K562 (cell line): Measurements from ENCODE around the gene IPO8. TPM values are rescaled to one million over a fixed set of nuclear protein-coding genes. Genes with fewer than 3 reads are reported as not detected.

Experiments
- ATAC-seq: fragments of 200-7000 bp; cut with Tn5 transposase; 3 replicates; pipeline ENCODE4 v1.9.1; 2020; ENCODE audit warnings: moderate library complexity
- BruUV-seq: library from RNA; stranded (reverse); fragments of 400-500 nt; replicated peaks from 2 replicates; lab custom pipeline; 2021; lab: Mats Ljungman, UMichigan
- CTCF ChIA-PET: fragments of 300-600 bp; formaldehyde crosslinking; extraction: SDS; loops from one replicate; lab custom pipeline; 2021; ENCODE audit warnings: low intra/inter-chr PET ratio; lab: Yijun Ruan, JAX
- POLR2A ChIA-PET: fragments of 300-600, 350-650 bp; sonication (Branson Sonifier 250); formaldehyde crosslinking; extraction: SDS; loops from one replicate; lab custom pipeline; 2021; ENCODE audit warnings: antibody characterized with exemption, inconsistent platforms; lab: Yijun Ruan, JAX
- DNase-seq, 4 experiments: peaks; one replicate each; pipeline versions ENCODE4 v3.0.0 to v3.0.0-alpha.2; 2011 to 2018; ENCODE audit warnings: low spot score in 3 of 4, mixed read lengths in 3 of 4; ENCODE audit errors: extremely low read depth in 1 of 4
- FAIRE-seq: peaks from 2 replicates; lab custom pipeline; 2011; peaks lifted over from hg19 to GRCh38; lab: Jason Lieb, UNC
- H2AFZ ChIP-seq: 2 replicates; pipeline ENCODE4 v1.6.0; 2011; ENCODE audit warnings: low read depth, low read length, control low read depth, inconsistent platforms
- H3K27ac ChIP-seq: fragments of 200-600 bp; 3 replicates; pipeline ENCODE4 v1.8.0; 2011; ENCODE audit warnings: low read depth, mild to moderate bottlenecking, control low read depth, inconsistent platforms, low read length, moderate library complexity, mixed read lengths; ENCODE audit errors: extremely low read depth
- H3K27me3 ChIP-seq, 2 experiments: fragments of 300-600 bp in 1 of 2; 2 replicates in 1 of 2; 3 replicates in 1 of 2; pipeline versions ENCODE4 v1.6.0 to v1.8.0; 2011; ENCODE audit warnings: inconsistent platforms in 2 of 2, low read length in 2 of 2, mild to moderate bottlenecking in 1 of 2, mixed read lengths in 1 of 2, moderate library complexity in 1 of 2; ENCODE audit not compliant: control insufficient read depth in 2 of 2, insufficient read depth in 2 of 2
- H3K36me3 ChIP-seq: fragments of 300-600 bp; 3 replicates; pipeline ENCODE4 v1.8.0; 2011; ENCODE audit warnings: mild to moderate bottlenecking, low read length, inconsistent platforms; ENCODE audit not compliant: control insufficient read depth, insufficient read depth
- H3K4me1 ChIP-seq, 2 experiments: fragments of 200-600 bp in 1 of 2; replicated peaks in 1 of 2; 2 replicates in 1 of 2; 3 replicates in 1 of 2; pipeline versions ENCODE4 v1.5.1 to v1.8.0; 2011; ENCODE audit warnings: inconsistent platforms in 2 of 2, low read length in 2 of 2, mild to moderate bottlenecking in 1 of 2, mixed read lengths in 1 of 2, moderate library complexity in 1 of 2; ENCODE audit not compliant: control insufficient read depth in 2 of 2, insufficient read depth in 2 of 2
- H3K4me2 ChIP-seq: 2 replicates; pipeline ENCODE4 v1.6.1; 2011; ENCODE audit warnings: low read length, control low read depth, inconsistent platforms, mixed read lengths; ENCODE audit not compliant: insufficient read depth
- H3K4me3 ChIP-seq: fragments of 200-600 bp; sonication (generic), shearing (Covaris generic); 2 replicates; pipeline ENCODE4 v1.5.1; 2016; ENCODE audit warnings: control low read depth, inconsistent platforms
- H3K79me2 ChIP-seq: fragments of 200-600 bp; 3 replicates; pipeline ENCODE4 v1.8.0; 2011; ENCODE audit warnings: low read length, inconsistent platforms; ENCODE audit not compliant: control insufficient read depth, insufficient read depth
- H3K9ac ChIP-seq, 2 experiments: 2 replicates each; pipeline versions ENCODE4 v1.6.0 to v1.6.1; 2011; ENCODE audit warnings: low read depth in 2 of 2, low read length in 2 of 2, control low read depth in 1 of 2, inconsistent platforms in 1 of 2, mild to moderate bottlenecking in 1 of 2, mixed read lengths in 1 of 2; ENCODE audit not compliant: insufficient read depth in 1 of 2
- H3K9me1 ChIP-seq: one replicate; pipeline ENCODE4 v1.6.0; 2011; ENCODE audit warnings: inconsistent platforms, mild to moderate bottlenecking, low read length, moderate library complexity; ENCODE audit not compliant: control insufficient read depth, insufficient read depth
- H3K9me3 ChIP-seq: replicated peaks from 2 replicates; pipeline ENCODE4 v1.5.1; 2011; ENCODE audit warnings: low read depth, low read length, inconsistent platforms; ENCODE audit not compliant: control insufficient read depth, insufficient read depth
- H4K20me1 ChIP-seq: replicated peaks from 2 replicates; pipeline ENCODE4 v1.6.1; 2011; ENCODE audit warnings: low read length, inconsistent platforms, mixed read lengths; ENCODE audit not compliant: control insufficient read depth, insufficient read depth
- ARNT ChIP-seq, 2 experiments: fragments of 450-650 bp; IDR thresholded peaks; 2 replicates each; pipeline ENCODE4 v1.6.1; 2016; ENCODE audit warnings: mild to moderate bottlenecking in 1 of 2
- ERF ChIP-seq: fragments of 450-650 bp; formaldehyde crosslinking; IDR thresholded peaks from 2 replicates; pipeline ENCODE4 v1.4.0; 2020; ENCODE audit warnings: mild to moderate bottlenecking, mixed read lengths
- ETV6 ChIP-seq, 3 experiments: fragments of 150-350 bp in 1 of 3; sonication (generic) in 1 of 3; formaldehyde crosslinking in 1 of 3; IDR thresholded peaks; 2 replicates each; pipeline versions ENCODE4 v1.6.1 to v1.8.0; 2014 to 2022; ENCODE audit warnings: borderline replicate concordance in 2 of 3, low read depth in 2 of 3, antibody characterized with exemption in 1 of 3, low read length in 1 of 3, mild to moderate bottlenecking in 1 of 3, missing genetic modification reagents in 1 of 3
- FOSL1 ChIP-seq: fragments of 200-800 bp; sonication (Bioruptor generic); conservative IDR thresholded peaks from 2 replicates; pipeline ENCODE4 v1.6.1; 2016; ENCODE audit warnings: missing genetic modification characterization, missing compliant biosample characterization
- HOXB6 ChIP-seq: fragments of 250-450 bp; sonication (Bioruptor Pico); IDR thresholded peaks from 2 replicates; pipeline ENCODE4 v1.5.1; 2022; ENCODE audit warnings: mild to moderate bottlenecking, borderline replicate concordance
- JUN ChIP-seq, 2 experiments: sonication (generic) in 1 of 2; formaldehyde crosslinking in 1 of 2; IDR thresholded peaks; 2 replicates each; pipeline versions ENCODE4 v1.6.1 to v1.8.0; 2012 to 2022; ENCODE audit warnings: borderline replicate concordance in 2 of 2, mild to moderate bottlenecking in 2 of 2, improper control_type of control experiment in 1 of 2, low read depth in 1 of 2, low read length in 1 of 2, missing genetic modification reagents in 1 of 2
- JUND ChIP-seq, 2 experiments: IDR thresholded peaks; 2 replicates in 1 of 2; 3 replicates in 1 of 2; pipeline ENCODE4 v1.6.1; 2011; ENCODE audit warnings: borderline replicate concordance in 2 of 2, low read depth in 2 of 2, low read length in 2 of 2, improper control_type of control experiment in 1 of 2, missing biosample characterization in 1 of 2, missing genetic modification characterization in 1 of 2, missing genetic modification reagents in 1 of 2
- MLX ChIP-seq, 2 experiments: fragments of 450-650 bp in 1 of 2; sonication (generic) in 1 of 2; formaldehyde crosslinking; conservative IDR thresholded peaks; 2 replicates each; pipeline versions ENCODE4 v1.4.0 to v1.8.1; 2020 to 2022; ENCODE audit warnings: mild to moderate bottlenecking in 1 of 2, missing genetic modification reagents in 1 of 2
- MXD1 ChIP-seq: fragments of 250-450 bp; sonication (Bioruptor Pico); IDR thresholded peaks from 2 replicates; pipeline ENCODE4 v1.8.0; 2021; ENCODE audit warnings: borderline replicate concordance, mild to moderate bottlenecking, moderate library complexity; ENCODE audit not compliant: poor library complexity, severe bottlenecking
- SMAD4 ChIP-seq: fragments of 250-450 bp; sonication (Bioruptor Pico); conservative IDR thresholded peaks from 2 replicates; pipeline ENCODE4 v1.8.0; 2021; ENCODE audit warnings: inconsistent platforms, mild to moderate bottlenecking, moderate library complexity
- TBP ChIP-seq: optimal IDR thresholded peaks from 2 replicates; pipeline ENCODE3; 2011; ENCODE audit warnings: low read depth, low read length, improper control_type of control experiment
- ZBTB1 ChIP-seq: sonication (generic); formaldehyde crosslinking; IDR thresholded peaks from 2 replicates; pipeline ENCODE4 v1.8.1; 2023; ENCODE audit warnings: missing genetic modification reagents, low read depth, mild to moderate bottlenecking, borderline replicate concordance
- ZNF124 ChIP-seq: sonication (generic); formaldehyde crosslinking; IDR thresholded peaks from 2 replicates; pipeline ENCODE4 v1.8.1; 2022; ENCODE audit warnings: missing genetic modification reagents
- ZNF354B ChIP-seq: fragments of 250-450 bp; sonication (Bioruptor Pico); IDR thresholded peaks from 2 replicates; pipeline ENCODE4 v1.4.0; 2020
- WGBS: fragments of 100-300 bp; shearing (Covaris generic); methylation state at CpG from one replicate; pipeline ENCODE4 v1.1.6; 2016; ENCODE audit warnings: low coverage, mixed read lengths; ENCODE audit not compliant: insufficient coverage; ENCODE audit errors: missing lambda C conversion rate; 5-methylcytosine and 5-hydroxymethylcytosine counted together
- in situ Hi-C: fragments of 300-500 bp; cut with MboI; formaldehyde crosslinking; loops from 4 replicates; pipeline ENCODE4 v1.15.0; 2018; ENCODE audit warnings: inconsistent platforms, mixed read lengths
- intact Hi-C: fragments of 100-400 bp; cut with micrococcal nuclease; formaldehyde crosslinking; loops from 2 replicates; pipeline ENCODE4 v1.14.2; 2022
- polyA plus RNA-seq, 8 experiments: library from polyadenylated mRNA; depleted of rRNA in 4 of 8; stranded (reverse) in 5 of 8; unstranded in 3 of 8; fragments of >200 nt; fragmentation: Nextera tagmentation in 2 of 8; fragmentation: Illumina TruSeq in 1 of 8; extraction: Ambion mirVana in 2 of 8; extraction: Trizol in 1 of 8; gene quantifications; 2 replicates each; pipeline versions ENCODE4 v1.2.1 to v1.2.3, GENCODE V29; 2011 to 2014; ENCODE audit warnings: inconsistent platforms in 1 of 8, missing spikeins in 1 of 8
- total RNA-seq, 7 experiments: library from RNA; depleted of rRNA in 6 of 7; stranded (reverse); fragments of >200 nt in 6 of 7; fragmentation: Illumina TruSeq in 2 of 7; extraction: Trizol in 2 of 7; gene quantifications; 2 replicates each; pipeline versions ENCODE4 v1.2.1 to v1.2.3, GENCODE V29; 2011 to 2021; ENCODE audit warnings: low replicate concordance in 1 of 7

IPO8 gene
- total and polyA plus RNA-seq, 9 of the 15 experiments (the other 6 are each of a cell fraction or from before 2014, with no cell fraction given), result 6.5 to 39.6 (median 24.7) TPM

DNA sequence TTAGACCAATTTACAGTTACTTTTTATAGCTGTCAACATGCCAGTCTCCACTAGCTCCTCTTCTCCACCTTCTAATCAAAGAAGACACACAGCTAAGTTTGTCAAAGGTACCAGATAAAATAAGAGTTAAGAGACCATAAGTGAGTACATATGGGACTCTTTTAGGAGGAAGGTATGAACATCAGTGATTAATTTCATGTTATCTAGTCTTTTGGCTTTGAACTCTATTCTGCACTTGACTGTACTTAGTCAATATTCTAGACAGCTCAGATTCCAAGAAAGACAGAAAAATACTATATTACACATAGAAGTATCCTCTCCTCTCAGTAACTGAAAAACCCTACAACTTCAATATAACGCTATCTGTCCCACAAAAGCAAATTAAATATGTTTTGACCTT, 31.0 kb upstream of the IPO8 start (continued):
- TF ChIP-seq ZNF354B (CRISPR knock-in tag) (no peak), ZNF124 (CRISPR knock-in tag) (no peak), ZBTB1 (CRISPR knock-in tag) (no peak), MXD1 (no peak), HOXB6 (CRISPR knock-in tag) (no peak), ERF (no peak)

DNA sequence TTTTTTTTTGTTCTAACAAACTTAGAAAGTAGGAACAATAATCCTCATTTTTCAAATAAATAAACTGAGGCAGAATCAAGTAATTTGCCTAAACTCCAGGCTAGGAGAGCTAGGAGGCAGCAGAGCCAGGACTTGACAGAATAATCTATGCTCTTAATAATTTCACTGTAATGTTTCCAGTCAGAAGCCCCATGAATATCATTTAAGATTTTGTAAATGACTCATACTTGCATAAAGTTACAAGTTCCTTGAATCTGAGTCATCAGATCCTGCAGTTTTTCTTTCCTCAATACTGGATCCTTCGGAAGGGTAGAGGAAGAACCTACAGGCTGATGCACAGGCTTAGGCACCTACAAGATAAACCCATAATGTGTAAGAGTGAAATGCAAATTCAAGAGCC, 30.1 kb upstream of the IPO8 start:
- no peak overlapping the region for H2AFZ ChIP-seq
- in situ Hi-C loops (no loop called here), intact Hi-C loops (no loop called here)
- ATAC-seq (no peak), DNase-seq (peak in 1 of 4 experiments; percentile 15), FAIRE-seq (no peak)
- WGBS, result 67% methylated on average over 1 of the region's 1 CpG
- H3K9me1 ChIP-seq, result no peaks in the 10 kb centered on the region
- H3K9ac ChIP-seq, result no peak overlapping the region
- no peaks in the 10 kb centered on the region for H3K27me3 ChIP-seq
- no peaks in the 10 kb centered on the region for H3K9me3 ChIP-seq
- no peak overlapping the region for H3K4me2 ChIP-seq
- H3K4me1 ChIP-seq, result no peaks in the 10 kb centered on the region
- POLR2A ChIA-PET, result interaction anchor here (1.6 kb wide), 1 partner anchor 27 kb away, joined by 6 read pairs; no protein-coding TSS in a partner anchor
- peaks cover 9% of the 10 kb centered on the region; the same call in 2 of the 3 replicates for H3K36me3 ChIP-seq
- no peak overlapping the region for H3K27ac ChIP-seq
- no TSS peak for BruUV-seq
- H3K79me2 ChIP-seq, result no peaks in the 10 kb centered on the region
- CTCF ChIA-PET, result no interaction called here
- H4K20me1 ChIP-seq, result no peaks in the 10 kb centered on the region; the same call in 1 of the 2 replicates
- H3K4me3 ChIP-seq, result no peak overlapping the region
- TF ChIP-seq ARNT (IDR thresholded peaks at IDR 0.05) (no peak), FOSL1 (peak; percentile 86), SMAD4 (no peak), TBP (no peak), MLX (CRISPR knock-in tag; conservative IDR thresholded peaks at IDR 0.05) (no peak), ETV6 (IDR thresholded peaks at IDR 0.05; ENCODE audit: borderline replicate concordance in 1 of 2, low read depth in 2 of 2, low read length in 1 of 2) (no peak), ETV6 (CRISPR knock-in tag; IDR thresholded peaks at IDR 0.05; ENCODE audit: borderline replicate concordance) (no peak), JUN (IDR thresholded peaks at IDR 0.05; ENCODE audit: borderline replicate concordance, low read depth, low read length) (peak; percentile 60; the same call in 1 of the 2 replicates), JUN (CRISPR knock-in tag; IDR thresholded peaks at IDR 0.05; ENCODE audit: borderline replicate concordance) (no peak), JUND (IDR thresholded peaks at IDR 0.05; ENCODE audit: borderline replicate concordance, low read depth, low read length) (peak; percentile 67; the same call in 1 of the 2 replicates), JUND (tag; IDR thresholded peaks at IDR 0.05; ENCODE audit: borderline replicate concordance, low read depth, low read length) (peak; percentile 38; the same call in 2 of the 3 replicates)
